Naive B cell (primary cell): ENCODE measurements around the gene MAP4K3. TPM values are rescaled to one million over a fixed set of nuclear protein-coding genes. Genes with fewer than 3 reads are reported as not detected.

Experiments
- ATAC-seq, 2 donors: fragments of 150-1000 bp; cut with Tn5 transposase; 2 replicates each; pipeline ENCODE4 v1.10.0; 2021; ENCODE audit warnings: low read depth in 2 of 2, mild to moderate bottlenecking in 2 of 2, moderate library complexity in 2 of 2
- DNase-seq: peaks from one replicate; pipeline ENCODE4 v3.0.0; 2022
- H3K27ac Mint-ChIP-seq, 6 donors: one replicate each; pipeline ENCODE4 v1.8.0; 2020 to 2022; ENCODE audit warnings: mild to moderate bottlenecking in 6 of 6, mixed read lengths in 6 of 6, moderate library complexity in 5 of 6, inconsistent platforms in 2 of 6
- H3K27me3 Mint-ChIP-seq, 3 donors: one replicate each; pipeline ENCODE4 v1.8.0; 2021 to 2022; ENCODE audit warnings: mixed read lengths in 3 of 3, mild to moderate bottlenecking in 1 of 3
- H3K36me3 Mint-ChIP-seq, 2 donors: one replicate each; pipeline ENCODE4 v1.8.0; 2020 to 2022; ENCODE audit warnings: mixed read lengths in 2 of 2, inconsistent platforms in 1 of 2, mild to moderate bottlenecking in 1 of 2
- H3K4me1 Mint-ChIP-seq, 3 donors: one replicate each; pipeline ENCODE4 v1.8.0; 2020 to 2022; ENCODE audit warnings: mixed read lengths in 3 of 3, inconsistent platforms in 1 of 3, mild to moderate bottlenecking in 1 of 3, moderate library complexity in 1 of 3
- H3K4me3 Mint-ChIP-seq, 8 donors: one replicate each; pipeline ENCODE4 v1.8.0; 2020 to 2022; ENCODE audit warnings: mild to moderate bottlenecking in 8 of 8, mixed read lengths in 8 of 8, moderate library complexity in 8 of 8, inconsistent platforms in 2 of 8
- H3K9me3 Mint-ChIP-seq, 7 donors: one replicate each; pipeline ENCODE4 v1.8.0; 2020 to 2022; ENCODE audit warnings: mixed read lengths in 7 of 7, mild to moderate bottlenecking in 5 of 7, inconsistent platforms in 2 of 7, moderate library complexity in 1 of 7
- polyA plus RNA-seq, 6 donors: library from polyadenylated mRNA; unstranded; fragments of 300-500 nt; fragmentation: Illumina TruSeq; gene quantifications; one replicate each; pipeline ENCODE4 v1.2.3, GENCODE V29; 2021; ENCODE audit warnings: low read depth in 6 of 6

Gene MAP4K3
- polyA plus RNA-seq, 6 donors from 2014 or later, result 0.76 to 2.9 (median 2.1) TPM

- Mint-ChIP-seq H3K9me3 (no peaks in the 10 kb centered on the region), H3K36me3 (no peaks in the 10 kb centered on the region), H3K27me3 (no peaks in the 10 kb centered on the region), H3K27ac (peak overlapping the region in 1 of 6 donors; percentile 9), H3K4me3 (no peak overlapping the region), H3K4me1 (peaks cover 13 to 26% (median 22%) of the 10 kb centered on the region in 3 donors)
- no peak for DNase-seq
- ATAC-seq, result no peak
These were observed 31.7 kb upstream of the MAP4K3 start for GRCh38 chr2:39468579-39469451.

GRCh38 chr2:39466311-39466710 is 29.2 kb upstream of the MAP4K3 start:
- no peaks in the 10 kb centered on the region for H3K27me3 Mint-ChIP-seq
- H3K4me1 Mint-ChIP-seq, result peaks cover 16 to 23% (median 20%) of the 10 kb centered on the region in 3 donors
- DNase-seq (no peak), ATAC-seq (no peak)
- no peaks in the 10 kb centered on the region for H3K36me3 Mint-ChIP-seq
- H3K4me3 Mint-ChIP-seq, result no peak overlapping the region
- no peaks in the 10 kb centered on the region for H3K9me3 Mint-ChIP-seq
- no peak overlapping the region for H3K27ac Mint-ChIP-seq

- Mint-ChIP-seq H3K4me3 (no peak overlapping the region), H3K9me3 (no peaks in the 10 kb centered on the region), H3K27ac (no peak overlapping the region), H3K4me1 (peaks cover 7 to 11% (median 9%) of the 10 kb centered on the region in 3 donors), H3K27me3 (no peaks in the 10 kb centered on the region), H3K36me3 (no peaks in the 10 kb centered on the region)
- DNase-seq (no peak), ATAC-seq (no peak)
These were observed 27.8 kb upstream of the MAP4K3 start for GRCh38 chr2:39464864-39465263.

- ATAC-seq, result no peak
- H3K27me3 Mint-ChIP-seq, result no peaks in the 10 kb centered on the region
- no peak overlapping the region for H3K27ac Mint-ChIP-seq
- H3K36me3 Mint-ChIP-seq, result peaks cover 0 to 15% of the 10 kb centered on the region in 2 donors
- no peak overlapping the region for H3K4me3 Mint-ChIP-seq
- peaks cover 0 to 6% (median 4%) of the 10 kb centered on the region in 3 donors for H3K4me1 Mint-ChIP-seq
- H3K9me3 Mint-ChIP-seq, result peaks cover 0 to 14% (median 8%) of the 10 kb centered on the region in 7 donors
- DNase-seq, result no peak
These were observed 18.7 kb upstream of the MAP4K3 start for GRCh38 chr2:39455826-39456225.

- peaks cover 0 to under 1% (median 0%) of the 10 kb centered on the region in 7 donors for H3K9me3 Mint-ChIP-seq
- no peak overlapping the region for H3K4me3 Mint-ChIP-seq
- H3K36me3 Mint-ChIP-seq, result peaks cover 0 to 6% of the 10 kb centered on the region in 2 donors
- DNase-seq (no peak), ATAC-seq (no peak)
- peak overlapping the region in 1 of 6 donors; percentile 31 for H3K27ac Mint-ChIP-seq
- H3K27me3 Mint-ChIP-seq, result no peaks in the 10 kb centered on the region
- peaks cover 1 to 7% (median 4%) of the 10 kb centered on the region in 3 donors for H3K4me1 Mint-ChIP-seq
These were observed 15.3 kb upstream of the MAP4K3 start for GRCh38 chr2:39452396-39452795.

- H3K36me3 Mint-ChIP-seq, result peaks cover 0 to 6% of the 10 kb centered on the region in 2 donors
- DNase-seq (no peak), ATAC-seq (no peak)
- no peak overlapping the region for H3K4me3 Mint-ChIP-seq
- peaks cover 1 to 7% (median 4%) of the 10 kb centered on the region in 3 donors for H3K4me1 Mint-ChIP-seq
- H3K9me3 Mint-ChIP-seq, result no peaks in the 10 kb centered on the region
- H3K27ac Mint-ChIP-seq, result no peak overlapping the region
- H3K27me3 Mint-ChIP-seq, result no peaks in the 10 kb centered on the region
These were observed 14.9 kb upstream of the MAP4K3 start for GRCh38 chr2:39451954-39452353.

- H3K27ac Mint-ChIP-seq, result no peak overlapping the region
- H3K9me3 Mint-ChIP-seq, result peaks cover 0 to 2% (median 0%) of the 10 kb centered on the region in 7 donors
- H3K27me3 Mint-ChIP-seq, result no peaks in the 10 kb centered on the region
- DNase-seq (no peak), ATAC-seq (no peak)
- peaks cover 1 to 10% (median 10%) of the 10 kb centered on the region in 3 donors for H3K4me1 Mint-ChIP-seq
- peaks cover 0 to 12% of the 10 kb centered on the region in 2 donors for H3K36me3 Mint-ChIP-seq
- no peak overlapping the region for H3K4me3 Mint-ChIP-seq
These were observed 11.1 kb upstream of the MAP4K3 start for GRCh38 chr2:39448169-39448502.

GRCh38 chr2:39447266-39448168 is 10.4 kb upstream of the MAP4K3 start:
- no peak overlapping the region for H3K27ac Mint-ChIP-seq
- ATAC-seq (no peak), DNase-seq (no peak)
- peaks cover 1 to 10% (median 10%) of the 10 kb centered on the region in 3 donors for H3K4me1 Mint-ChIP-seq
- no peak overlapping the region for H3K4me3 Mint-ChIP-seq
- H3K27me3 Mint-ChIP-seq, result peaks cover 0 to under 1% (median 0%) of the 10 kb centered on the region in 3 donors
- H3K36me3 Mint-ChIP-seq, result peaks cover 3 to 19% of the 10 kb centered on the region in 2 donors
- peaks cover under 1 to 8% (median 6%) of the 10 kb centered on the region in 7 donors for H3K9me3 Mint-ChIP-seq

- ATAC-seq, result no peak
- no peak for DNase-seq
- H3K9me3 Mint-ChIP-seq, result peaks cover 5 to 12% (median 9%) of the 10 kb centered on the region in 7 donors
- peaks cover 0 to 5% (median 0%) of the 10 kb centered on the region in 3 donors for H3K27me3 Mint-ChIP-seq
- H3K4me1 Mint-ChIP-seq, result peaks cover 1 to 6% (median 5%) of the 10 kb centered on the region in 3 donors
- no peak overlapping the region for H3K27ac Mint-ChIP-seq
- peaks cover 8 to 23% of the 10 kb centered on the region in 2 donors for H3K36me3 Mint-ChIP-seq
- H3K4me3 Mint-ChIP-seq, result no peak overlapping the region
These were observed 8.8 kb upstream of the MAP4K3 start for GRCh38 chr2:39445934-39446333.

- Mint-ChIP-seq H3K4me1 (peaks cover 2 to 7% (median 6%) of the 10 kb centered on the region in 3 donors), H3K27me3 (peaks cover 0 to 5% (median 0%) of the 10 kb centered on the region in 3 donors), H3K36me3 (peaks cover 8 to 23% of the 10 kb centered on the region in 2 donors), H3K9me3 (peaks cover 5 to 12% (median 9%) of the 10 kb centered on the region in 7 donors), H3K4me3 (no peak overlapping the region), H3K27ac (no peak overlapping the region)
- no peak for ATAC-seq
- no peak for DNase-seq
These were observed 5.9 kb upstream of the MAP4K3 start for GRCh38 chr2:39443009-39443408.

- H3K27ac Mint-ChIP-seq, result peak overlapping the region; percentile 67 to 99 (median 86)
- H3K36me3 Mint-ChIP-seq, result peaks cover 6 to 8% of the 10 kb centered on the region in 2 donors
- peaks cover 4 to 7% (median 5%) of the 10 kb centered on the region in 7 donors for H3K9me3 Mint-ChIP-seq
- peak overlapping the region; percentile 86 to 97 (median 90) for H3K4me3 Mint-ChIP-seq
- H3K4me1 Mint-ChIP-seq, result peaks cover 16 to 32% (median 22%) of the 10 kb centered on the region in 3 donors
- ATAC-seq (peak; percentile 64 to 67), DNase-seq (peak; percentile 54)
- H3K27me3 Mint-ChIP-seq, result peaks cover 0 to 5% (median 0%) of the 10 kb centered on the region in 3 donors
These were observed 624 bp upstream of the MAP4K3 start for GRCh38 chr2:39437522-39438296.

GRCh38 chr2:39435741-39436591 is 1.1 kb downstream of the MAP4K3 start:
- DNase-seq, result no peak
- Mint-ChIP-seq H3K4me3 (peak overlapping the region; percentile 86 to 97 (median 92)), H3K36me3 (no peaks in the 10 kb centered on the region), H3K9me3 (no peaks in the 10 kb centered on the region), H3K4me1 (peaks cover 16 to 32% (median 22%) of the 10 kb centered on the region in 3 donors), H3K27me3 (no peaks in the 10 kb centered on the region), H3K27ac (peak overlapping the region; percentile 21 to 99 (median 87))
- no peak for ATAC-seq
